Left lobe of liver (tissue), 2 donors: Measurements from ENCODE around the gene PTPRG. TPM values are rescaled to one million over a fixed set of nuclear protein-coding genes. Genes with fewer than 3 reads are reported as not detected.

ENCODE experiments used
- ATAC-seq: fragments of 200-7000 bp; cut with Tn5 transposase; one replicate; pipeline ENCODE4 v1.9.1; 2020; ENCODE audit warnings: mild to moderate bottlenecking, moderate library complexity
- DNase-seq: peaks from one replicate; pipeline ENCODE4 v3.0.0-alpha.2; 2020; ENCODE audit warnings: low spot score
- total RNA-seq: library from RNA; stranded (reverse); gene quantifications from one replicate; pipeline ENCODE4 v1.2.1, GENCODE V29; 2021
- donor health status: DM: no; HTN: no; CAD: no; lungs with moderate emphysema.
- donor health status: DM: no; HTN: yes; CAD: no.

PTPRG gene
- total RNA-seq, 1 donor from 2014 or later: 15.6 TPM

DNA sequence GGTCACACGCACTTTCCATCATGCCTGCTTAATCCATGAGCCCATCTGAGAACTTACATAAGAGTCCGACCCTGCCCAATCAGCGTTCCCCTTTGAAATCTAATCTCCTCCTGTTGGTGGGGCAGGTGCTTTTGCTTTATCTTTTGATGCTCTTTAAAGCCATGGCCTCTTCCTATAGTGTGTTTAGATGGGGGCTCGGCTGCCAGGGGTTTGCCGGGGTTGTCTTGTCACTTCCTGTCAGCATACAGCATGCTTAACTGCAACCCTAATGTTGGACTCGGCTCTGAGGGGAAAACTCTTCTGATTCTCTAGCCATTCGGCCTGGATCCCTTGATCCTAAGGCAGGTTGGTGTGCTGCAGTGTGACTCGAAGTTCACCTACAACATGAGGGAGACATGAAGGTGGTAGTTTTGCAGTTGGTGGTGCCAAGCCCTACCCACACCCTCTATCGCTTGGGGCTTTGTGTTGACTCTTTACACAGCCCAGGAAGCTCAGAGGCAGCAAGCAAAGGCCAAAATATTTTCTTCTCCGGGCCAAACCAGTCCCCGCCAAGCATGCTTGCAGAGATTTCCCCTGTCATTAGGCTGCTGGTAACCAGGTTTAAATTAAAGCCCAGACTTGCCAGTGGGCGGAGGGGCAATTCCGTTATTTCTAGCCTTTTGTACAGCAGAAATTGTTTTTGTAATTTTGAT is 593.2 kb downstream of the PTPRG start:
- DNase-seq (no peak), ATAC-seq (no peak)

DNA sequence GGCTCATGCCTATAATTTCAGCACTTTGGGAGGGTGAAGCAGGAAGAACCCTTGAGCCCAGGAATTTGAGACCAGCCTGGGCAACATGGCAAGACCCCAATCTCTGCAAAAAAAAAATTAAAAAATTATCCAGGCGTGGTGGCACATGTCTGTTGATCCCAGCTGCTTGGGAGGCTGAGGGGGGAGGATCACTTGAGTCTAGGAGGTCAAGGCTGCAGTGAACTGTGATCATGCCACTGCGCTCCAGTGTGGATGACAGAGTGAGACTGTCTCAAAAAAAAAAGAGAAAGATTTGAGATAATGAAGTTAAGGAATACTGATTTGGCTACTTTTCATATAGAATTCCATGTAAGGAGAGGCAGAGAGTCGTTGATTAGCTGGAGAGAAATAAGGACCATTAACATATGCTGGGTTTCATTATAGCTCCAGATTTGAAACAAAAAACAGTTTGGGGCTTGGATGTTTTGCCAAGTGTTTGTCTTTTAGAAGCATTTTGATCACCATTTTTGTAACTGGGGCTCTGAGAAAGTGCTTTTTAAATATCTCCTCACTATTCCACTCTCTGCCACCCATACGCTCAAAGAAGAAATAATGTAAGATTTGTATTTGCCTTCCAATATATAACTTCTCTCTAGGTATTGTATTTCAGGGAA is 597.8 kb downstream of the PTPRG start:
- DNase-seq (no peak), ATAC-seq (no peak)

DNA sequence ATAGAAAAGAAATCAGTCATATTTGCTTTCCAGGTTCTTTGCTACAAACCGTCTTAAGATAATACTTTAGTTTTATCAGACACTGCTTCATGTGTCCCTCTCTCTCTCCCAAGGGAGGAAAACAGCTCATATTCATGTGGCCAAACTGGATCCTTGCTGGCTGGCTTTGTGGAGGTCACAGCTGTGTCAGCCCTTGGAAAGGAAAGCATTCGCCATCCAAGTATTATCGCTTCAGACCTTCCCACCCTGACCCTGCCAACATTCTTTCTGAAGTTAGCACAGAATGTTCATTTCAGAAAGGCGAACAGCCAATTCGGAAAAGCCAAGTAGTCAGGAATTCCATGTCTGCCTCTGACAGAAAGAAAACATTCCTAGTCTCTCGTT is 598.3 kb downstream of the PTPRG start:
- DNase-seq (no peak), ATAC-seq (peak; percentile 69)

DNA sequence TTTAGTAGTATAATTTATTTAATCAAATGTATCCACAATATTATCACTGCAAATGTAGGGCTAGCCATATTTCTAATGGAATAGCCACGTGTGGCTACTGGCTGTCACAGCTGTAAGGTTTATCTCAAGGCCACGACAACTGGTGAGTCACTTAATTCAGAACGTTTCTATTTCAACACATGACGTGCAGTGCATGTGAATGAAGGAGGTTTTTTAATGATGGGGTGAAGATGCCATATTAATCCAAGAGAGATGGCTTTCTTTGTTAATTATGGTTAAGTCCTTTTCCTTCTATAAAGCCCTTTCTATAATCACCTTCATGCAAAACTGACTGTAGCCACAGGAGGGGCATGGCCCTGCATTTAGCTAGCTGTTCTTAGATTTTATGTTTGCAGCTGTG is 600.0 kb downstream of the PTPRG start:
- ATAC-seq (no peak), DNase-seq (no peak)

DNA sequence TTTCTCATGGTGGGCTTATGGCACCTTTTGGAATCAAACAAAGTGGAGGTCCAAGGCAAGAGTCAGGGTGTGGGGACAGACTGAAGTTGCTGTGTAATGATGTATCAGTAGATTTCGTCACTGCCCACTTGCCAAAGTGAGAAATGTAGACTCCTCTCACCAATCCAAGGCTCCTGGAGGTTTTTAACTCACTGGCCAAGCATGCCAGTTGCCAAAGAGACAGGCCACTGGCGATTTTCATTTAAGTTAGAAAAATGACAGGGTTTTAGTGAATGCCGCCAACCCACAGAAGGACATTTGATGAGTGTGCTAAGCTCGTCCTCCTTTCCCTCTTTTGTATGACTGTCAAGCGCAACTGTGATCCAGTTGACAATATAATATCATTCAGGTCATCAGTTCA is 602.8 kb downstream of the PTPRG start:
- ATAC-seq (no peak), DNase-seq (no peak)

DNA sequence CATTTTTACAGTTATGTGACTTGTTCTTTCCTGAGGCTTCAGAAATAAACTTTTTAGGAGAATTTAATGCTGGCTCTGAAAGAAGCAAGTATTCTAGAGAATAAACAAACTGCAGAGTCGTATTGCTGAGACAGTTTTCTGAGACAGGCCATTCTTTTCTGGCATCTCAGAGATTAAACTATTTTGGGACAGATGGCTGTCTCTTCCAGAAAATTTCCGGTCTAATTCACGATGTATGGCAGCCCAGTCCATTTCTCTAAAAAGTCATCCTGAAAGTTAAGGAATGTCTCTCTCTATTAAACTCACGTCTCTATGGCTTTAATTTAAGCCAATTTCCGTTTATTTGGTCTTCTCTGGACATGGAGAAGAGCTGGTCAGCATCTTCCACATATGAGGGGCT is 603.4 kb downstream of the PTPRG start:
- DNase-seq (no peak), ATAC-seq (no peak)

DNA sequence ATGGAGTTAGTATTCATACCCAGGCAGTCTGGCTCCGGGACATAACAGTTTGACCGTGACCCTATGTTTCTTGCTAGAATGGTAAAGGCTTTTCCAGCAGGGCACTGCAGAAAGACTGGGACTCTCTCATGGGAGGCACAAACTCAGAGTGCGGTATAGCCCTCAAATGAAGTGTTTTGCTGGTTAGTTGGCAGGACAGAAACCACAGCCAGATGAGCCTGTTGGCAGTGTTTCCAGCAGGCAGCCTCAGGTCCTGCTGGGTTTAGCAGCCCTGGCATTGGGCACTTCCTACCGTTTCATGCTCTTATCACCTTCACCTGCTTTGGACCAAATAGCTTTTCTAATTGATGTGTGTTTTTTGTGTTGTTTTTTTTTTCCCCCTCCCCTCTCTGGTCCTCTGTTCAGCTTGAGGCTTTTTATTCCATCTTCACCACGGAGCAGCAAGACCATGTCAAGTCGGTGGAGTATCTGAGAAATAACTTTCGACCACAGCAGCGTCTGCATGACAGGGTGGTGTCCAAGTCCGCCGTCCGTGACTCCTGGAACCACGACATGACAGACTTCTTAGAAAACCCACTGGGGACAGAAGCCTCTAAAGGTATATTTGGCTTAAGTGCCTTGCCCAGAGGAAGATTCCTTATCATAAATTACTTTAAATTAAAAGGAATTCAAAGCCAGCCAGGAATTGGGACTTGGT is 606.3 kb downstream of the PTPRG start:
- DNase-seq (no peak), ATAC-seq (no peak)

DNA sequence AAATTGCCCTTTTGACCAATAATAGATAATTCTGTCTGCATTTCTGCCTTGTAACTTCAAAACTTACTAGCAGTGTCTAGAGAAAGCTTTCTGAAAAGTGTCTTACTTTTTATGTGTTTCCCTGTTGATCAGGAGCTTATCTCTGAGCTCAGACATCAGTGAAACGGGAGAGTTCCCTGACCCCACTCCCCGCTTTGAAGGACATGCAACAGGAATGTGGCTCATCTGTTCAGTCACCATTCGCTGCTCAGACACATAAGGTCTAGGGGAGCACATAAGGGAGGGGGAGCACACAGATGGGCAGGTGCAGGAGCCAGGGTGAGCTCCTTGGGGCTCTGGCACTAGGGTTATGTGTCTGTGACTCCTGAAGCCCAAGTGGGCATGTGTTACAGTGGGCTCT is 607.0 kb downstream of the PTPRG start:
- ATAC-seq (no peak), DNase-seq (no peak)

DNA sequence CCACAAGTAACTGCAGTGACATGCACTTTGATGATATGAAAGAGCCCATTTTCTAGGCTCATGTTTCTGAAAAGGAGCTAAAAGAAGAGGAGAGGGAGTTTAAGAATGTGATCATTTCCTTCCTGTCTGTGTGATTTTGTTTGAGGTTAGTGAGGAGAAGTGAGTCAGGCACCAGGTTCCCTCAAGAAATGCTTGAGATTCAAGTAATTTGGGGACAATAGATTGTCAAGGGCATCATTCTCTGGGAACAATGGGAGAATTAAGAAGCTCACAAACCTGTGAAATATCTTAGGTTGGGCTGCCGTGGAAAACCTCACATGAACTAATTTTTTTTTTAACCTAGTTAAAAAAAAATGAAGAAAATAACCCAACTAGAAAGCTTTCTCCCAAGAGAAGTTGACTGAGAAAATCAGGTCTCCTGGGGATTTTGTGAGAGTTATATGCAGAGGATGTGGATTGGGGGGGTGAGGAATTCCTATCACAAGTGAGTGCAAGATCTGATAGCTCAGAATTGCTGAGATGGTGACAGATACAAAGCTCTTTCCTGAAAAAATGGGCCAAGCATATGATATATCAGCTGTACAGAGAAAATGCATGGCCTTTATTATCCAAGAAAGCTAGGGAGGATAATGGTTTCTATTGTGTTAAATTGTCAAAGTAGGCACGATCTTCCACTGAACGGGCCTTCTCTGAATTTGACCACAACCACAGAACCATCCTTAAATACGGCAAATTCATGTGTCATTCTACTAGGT is 608.7 kb downstream of the PTPRG start:
- ATAC-seq (no peak), DNase-seq (no peak)

DNA sequence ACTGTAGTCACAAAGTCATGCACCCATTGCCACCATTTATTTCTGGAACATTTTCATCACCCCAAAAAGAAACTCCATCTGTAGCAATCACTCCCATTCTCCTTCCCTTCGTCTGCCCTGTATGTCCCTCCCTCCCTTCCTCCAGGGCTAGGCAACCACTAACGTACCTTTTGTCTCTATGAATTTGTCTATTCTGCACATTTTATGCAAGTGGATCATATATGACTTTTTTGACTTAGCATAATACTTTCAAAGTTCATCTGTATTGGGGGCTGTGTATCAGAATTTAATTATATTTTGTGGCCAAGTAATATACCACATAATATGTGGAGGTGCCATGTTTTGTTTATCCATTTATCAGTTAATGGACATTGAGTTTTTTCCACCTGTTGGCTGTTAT is 610.4 kb downstream of the PTPRG start:
- ATAC-seq (no peak), DNase-seq (no peak)

DNA sequence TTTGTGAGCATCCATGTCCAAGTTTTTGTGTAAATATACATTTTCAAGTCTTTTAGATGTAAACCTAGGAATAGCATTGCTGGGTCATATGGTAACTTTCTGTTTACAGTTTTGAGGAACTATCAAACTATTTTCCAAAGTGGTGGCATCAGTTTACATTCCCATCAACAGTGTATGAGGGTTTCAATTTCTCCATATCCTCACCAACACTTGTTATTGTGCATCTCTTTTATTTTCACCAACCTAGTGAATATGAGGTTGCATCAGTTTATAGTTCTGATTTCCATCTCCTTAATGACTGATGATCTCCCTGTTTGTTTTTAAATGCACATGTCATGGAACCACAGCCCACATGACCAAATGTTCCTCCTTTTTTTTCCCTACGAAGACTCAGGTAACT is 610.8 kb downstream of the PTPRG start:
- no peak for ATAC-seq
- no peak for DNase-seq

DNA sequence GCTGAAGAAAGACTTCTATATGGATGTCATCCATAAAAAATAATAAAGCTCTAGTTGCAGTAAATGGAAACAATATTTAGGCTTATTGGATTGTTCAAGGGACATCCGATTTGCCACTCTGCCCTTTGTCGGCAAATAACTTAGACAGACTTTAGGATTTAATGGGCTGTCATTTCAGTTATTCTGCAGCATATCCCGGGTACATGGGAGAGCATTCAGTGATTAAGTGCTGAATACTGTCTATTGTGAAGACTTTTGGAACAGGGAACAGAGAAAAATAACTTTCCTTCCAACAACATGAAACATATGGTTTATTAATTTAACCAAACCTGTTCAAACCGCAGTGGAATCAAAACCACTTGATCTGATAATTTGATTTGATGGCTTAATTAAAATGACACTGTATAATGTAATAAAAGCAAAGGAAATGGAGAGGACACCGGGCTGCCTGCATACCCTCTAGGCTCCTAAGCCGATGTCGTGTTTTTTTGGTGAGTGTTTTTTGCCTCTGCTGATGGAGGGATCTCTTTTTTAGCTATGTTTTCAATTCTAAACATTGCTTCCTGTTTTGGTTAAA is 612.7 kb downstream of the PTPRG start:
- DNase-seq (no peak), ATAC-seq (no peak)

DNA sequence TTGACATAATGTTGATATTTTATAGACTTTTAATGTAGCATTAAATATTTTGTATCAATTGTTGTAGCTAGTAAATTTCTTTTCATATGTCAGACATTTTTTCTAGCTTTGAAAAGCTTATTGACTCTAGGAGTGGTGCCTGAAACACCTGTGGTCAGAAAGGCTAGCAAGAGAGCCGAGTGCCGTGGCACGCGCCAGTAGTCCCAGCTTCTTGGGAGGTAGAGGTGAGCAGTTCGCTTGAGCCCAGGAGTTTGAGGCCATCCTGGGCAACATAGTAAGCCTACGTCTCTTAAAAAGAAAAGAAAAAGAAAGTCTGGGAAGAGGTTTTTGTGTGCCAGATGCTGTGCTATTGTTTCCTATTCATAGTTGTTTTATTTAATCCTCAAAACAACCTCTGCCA is 613.8 kb downstream of the PTPRG start:
- no peak for DNase-seq
- ATAC-seq: no peak

DNA sequence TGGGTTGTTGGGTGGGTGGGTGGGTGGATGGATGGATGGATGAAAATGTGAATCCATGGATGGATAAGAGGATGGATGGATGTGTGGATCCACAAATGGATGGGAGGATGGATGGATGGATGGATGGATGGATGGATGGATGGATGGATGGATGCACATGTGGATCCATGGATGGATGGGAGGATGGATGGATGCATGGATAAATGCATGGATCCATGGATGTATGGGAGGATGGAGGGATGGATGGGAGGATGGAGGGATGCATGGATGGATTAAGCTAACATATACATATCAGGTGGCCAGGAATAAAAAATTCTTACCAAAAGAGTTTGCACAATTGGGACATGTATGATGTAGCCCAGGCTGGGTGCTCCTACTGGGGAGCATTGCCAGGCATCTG is 616.7 kb downstream of the PTPRG start:
- no peak for ATAC-seq
- DNase-seq: no peak

DNA sequence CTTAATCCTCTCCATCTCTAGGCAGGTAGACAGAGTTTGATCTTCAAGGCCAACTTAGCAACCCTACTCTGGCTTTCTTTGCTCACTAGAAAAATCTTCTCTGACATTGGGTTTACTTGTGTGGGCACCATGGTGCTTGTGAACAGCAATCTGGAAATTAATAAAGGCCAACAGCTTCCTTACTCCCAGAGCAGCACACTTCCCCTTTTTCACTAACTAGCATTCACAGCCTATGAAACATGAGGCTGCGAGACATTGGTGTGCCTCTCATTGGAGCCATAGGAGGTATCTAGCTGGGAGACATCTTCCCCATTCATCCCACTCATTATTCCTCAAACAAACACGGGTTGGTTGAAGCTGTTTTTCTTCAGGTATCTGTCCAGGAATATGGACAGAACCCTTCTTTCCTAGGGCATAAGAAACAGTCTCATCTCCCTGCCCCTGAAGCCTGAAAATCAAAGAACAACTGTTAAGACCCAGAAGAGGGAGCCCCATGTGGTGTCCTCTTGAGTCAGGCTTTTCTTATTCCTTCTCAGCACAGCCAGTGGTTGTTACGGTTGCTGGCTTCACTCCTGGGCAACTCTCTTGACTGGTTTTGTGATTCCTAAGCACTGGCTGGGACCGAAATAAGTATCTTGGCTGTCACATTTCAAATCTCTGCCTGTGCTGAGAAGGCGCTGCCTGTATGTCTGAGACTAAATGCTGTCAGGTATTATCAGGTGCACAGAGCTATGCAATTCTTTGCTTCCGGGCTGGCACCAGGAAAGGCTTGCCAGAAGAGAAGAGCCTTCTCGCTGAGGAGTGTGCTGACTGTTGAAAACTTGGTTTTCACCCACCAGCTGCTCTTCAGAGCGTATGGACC is 617.6 kb downstream of the PTPRG start:
- no peak for DNase-seq
- ATAC-seq: no peak

DNA sequence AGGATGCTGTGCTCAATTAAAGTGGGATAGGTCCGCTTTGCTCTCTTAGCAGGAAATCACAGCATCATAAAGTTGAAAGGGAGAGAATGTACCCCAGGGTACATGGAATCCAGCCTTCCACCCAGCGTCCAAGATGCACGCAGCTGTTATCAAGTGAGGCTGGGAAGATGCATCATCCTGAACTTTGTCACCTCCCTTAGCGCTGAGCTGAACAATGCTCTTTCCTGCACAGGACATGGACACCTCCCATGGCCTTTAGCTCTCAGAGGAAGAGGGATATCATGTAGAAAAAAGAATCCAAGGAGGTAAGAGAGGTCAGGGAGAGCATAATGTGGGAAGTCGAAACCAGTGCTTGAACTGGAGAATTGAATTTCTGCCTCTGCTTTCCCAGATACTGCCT is 619.1 kb downstream of the PTPRG start:
- ATAC-seq: no peak
- no peak for DNase-seq

DNA sequence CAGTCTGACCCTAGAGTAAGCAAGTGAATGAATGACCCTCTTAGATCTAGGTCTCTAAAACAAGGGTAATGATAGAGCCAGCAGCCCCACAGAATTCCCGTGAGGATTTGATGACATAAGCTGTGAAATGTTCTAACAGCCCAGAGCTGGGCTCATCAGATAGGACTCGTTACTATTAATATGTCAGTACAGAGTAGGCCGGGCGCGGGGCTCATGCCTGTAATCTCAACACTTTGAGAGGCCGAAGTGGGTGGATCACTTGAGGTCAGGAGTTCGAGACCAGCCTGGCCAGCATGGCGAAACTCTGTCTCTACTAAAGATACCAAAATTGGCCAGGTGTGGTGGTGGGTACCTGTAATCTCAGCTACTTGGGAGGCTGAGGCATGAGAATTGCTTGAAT is 621.7 kb downstream of the PTPRG start:
- ATAC-seq: no peak
- DNase-seq: no peak

DNA sequence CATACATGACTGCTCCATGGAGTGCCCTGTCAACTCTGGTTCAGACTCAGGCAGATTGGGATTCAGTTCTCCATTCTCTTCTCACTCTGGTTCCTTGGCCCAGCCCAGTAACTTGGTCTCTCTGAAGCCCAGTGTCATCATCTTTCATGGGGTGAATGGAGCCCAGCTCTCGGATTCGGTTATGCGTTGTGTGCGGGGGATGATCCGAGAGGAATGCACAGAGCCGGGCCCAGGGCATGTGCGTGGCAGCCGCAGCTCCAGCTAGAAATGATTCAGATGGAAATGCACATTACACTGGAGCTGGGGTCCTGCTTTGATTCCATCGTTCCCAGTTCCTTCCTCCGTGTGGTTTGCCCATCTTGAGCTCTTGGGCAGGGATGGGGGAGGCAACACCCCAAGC is 622.6 kb downstream of the PTPRG start:
- DNase-seq: no peak

DNA sequence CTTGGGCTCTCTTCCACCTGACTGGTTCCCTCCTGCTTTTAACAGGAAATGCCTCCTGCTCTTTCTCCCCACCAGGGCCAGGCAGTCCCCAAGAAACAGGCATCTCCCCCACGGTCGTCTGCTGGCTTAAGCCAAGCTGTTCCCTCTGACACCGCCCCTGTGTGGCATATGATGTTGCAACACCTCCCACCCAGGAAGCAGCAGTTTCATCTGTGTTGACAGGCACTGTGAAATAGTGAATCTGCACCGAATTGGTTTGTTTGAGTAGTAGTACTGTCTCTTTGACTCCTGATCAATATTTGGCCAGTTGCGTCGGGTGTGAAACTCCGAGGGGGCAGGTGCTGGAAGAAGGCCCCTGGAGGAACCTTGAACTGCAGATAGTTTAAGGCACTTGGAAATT is 623.2 kb downstream of the PTPRG start:
- DNase-seq (peak; percentile 75), ATAC-seq (peak; percentile 84)

More for the DNA sequence above, 622.6 kb downstream of the PTPRG start:
- no peak for ATAC-seq

DNA sequence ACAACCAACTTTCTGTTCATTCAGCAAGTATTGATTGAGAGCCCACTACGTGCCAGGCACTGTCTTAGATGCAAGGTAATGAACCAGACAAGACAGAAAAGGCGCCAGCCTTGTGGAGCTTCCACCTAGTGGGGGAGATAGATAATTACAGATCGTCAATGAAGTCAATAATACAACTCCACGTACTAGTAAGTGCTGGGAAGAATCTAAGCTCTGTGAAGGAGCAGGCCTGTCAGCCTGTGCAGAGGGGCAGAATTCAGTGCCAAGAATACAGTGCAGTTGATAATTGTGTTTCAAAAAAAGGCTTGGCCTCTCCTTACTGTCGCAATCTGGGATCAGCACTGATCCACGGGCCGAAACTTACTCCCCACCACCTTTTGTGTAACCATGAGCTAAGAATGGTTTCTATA is 625.7 kb downstream of the PTPRG start:
- DNase-seq (no peak), ATAC-seq (peak; percentile 40)
